Measurements from ENCODE around the gene RORC. TPM values are rescaled to one million over a fixed set of nuclear protein-coding genes. Genes with fewer than 3 reads are reported as not detected.
A peak's percentile ranks its signal among the peaks of the same experiment; 100 is the strongest.
"Not testable (repeated sequence)": the region's sequence is repeated elsewhere in the genome, so short reads cannot be mapped to it uniquely, and the experiment has no call there.

Gene RORC
- total and polyA plus RNA-seq, 2 donors from 2014 or later, result 19.1 to 34.5 TPM

- no peaks in the 10 kb centered on the region for H3K36me3 ChIP-seq (ENCODE audit: control insufficient read depth in 2 of 3, insufficient read depth in 3 of 3, low read length in 3 of 3)
- no peak for TF ChIP-seq CTCF (IDR thresholded peaks at IDR 0.05; ENCODE audit: borderline replicate concordance, extremely low read depth, insufficient read depth)
- no peaks in the 10 kb centered on the region for H3K9me3 ChIP-seq (ENCODE audit: control insufficient read depth in 2 of 3, insufficient read depth in 1 of 3, low read length in 3 of 3)
- intact Hi-C loops (cut with DNase I), result no loop called here
- no peak overlapping the region for H3K4me3 ChIP-seq (ENCODE audit: low read length in 3 of 3)
- FAIRE-seq (no peak), DNase-seq (no peak)
- no peak overlapping the region for H3K27ac ChIP-seq (ENCODE audit: low read depth in 2 of 2, low read length in 2 of 2)
- H3K4me1 ChIP-seq (ENCODE audit: control insufficient read depth in 2 of 3, insufficient read depth in 2 of 3, low read depth in 1 of 3, low read length in 3 of 3), result no peaks in the 10 kb centered on the region
- H3K9ac ChIP-seq (ENCODE audit: low read length in 3 of 3), result no peak overlapping the region
- no peaks in the 10 kb centered on the region for H3K27me3 ChIP-seq (ENCODE audit: control insufficient read depth, insufficient read depth, low read length)
Measured at GRCh38 chr1:151855933-151856332, 24.3 kb upstream of the RORC start.

GRCh38 chr1:151855516-151855915 lies 23.9 kb upstream of the RORC start:
- DNase-seq, result not testable (repeated sequence)

GRCh38 chr1:151854658-151855057 lies 23.1 kb upstream of the RORC start:
- no peaks in the 10 kb centered on the region for H3K4me1 ChIP-seq (ENCODE audit: control insufficient read depth in 2 of 3, insufficient read depth in 2 of 3, low read depth in 1 of 3, low read length in 3 of 3)
- intact Hi-C loops (cut with DNase I), result no loop called here
- no peak for TF ChIP-seq CTCF (IDR thresholded peaks at IDR 0.05; ENCODE audit: borderline replicate concordance, extremely low read depth, insufficient read depth)
- DNase-seq (peak in 1 of 5 donors; percentile 16), FAIRE-seq (no peak)
- no peak overlapping the region for H3K4me3 ChIP-seq (ENCODE audit: low read length in 3 of 3)
- H3K9ac ChIP-seq (ENCODE audit: low read length in 3 of 3), result no peak overlapping the region
- no peak overlapping the region for H3K27ac ChIP-seq (ENCODE audit: low read depth in 2 of 2, low read length in 2 of 2)
- H3K36me3 ChIP-seq (ENCODE audit: control insufficient read depth in 2 of 3, insufficient read depth in 3 of 3, low read length in 3 of 3), result no peaks in the 10 kb centered on the region
- H3K9me3 ChIP-seq (ENCODE audit: control insufficient read depth in 2 of 3, insufficient read depth in 1 of 3, low read length in 3 of 3), result no peaks in the 10 kb centered on the region
- H3K27me3 ChIP-seq (ENCODE audit: control insufficient read depth, insufficient read depth, low read length), result no peaks in the 10 kb centered on the region

More at GRCh38 chr1:151855516-151855915, 23.9 kb upstream of the RORC start:
- H3K9me3 ChIP-seq (ENCODE audit: control insufficient read depth in 2 of 3, insufficient read depth in 1 of 3, low read length in 3 of 3); H3K36me3 ChIP-seq (ENCODE audit: control insufficient read depth in 2 of 3, insufficient read depth in 3 of 3, low read length in 3 of 3); intact Hi-C loops (cut with DNase I); H3K4me3 ChIP-seq (ENCODE audit: low read length in 3 of 3); H3K4me1 ChIP-seq (ENCODE audit: control insufficient read depth in 2 of 3, insufficient read depth in 2 of 3, low read depth in 1 of 3, low read length in 3 of 3); H3K9ac ChIP-seq (ENCODE audit: low read length in 3 of 3); H3K27me3 ChIP-seq (ENCODE audit: control insufficient read depth, insufficient read depth, low read length); H3K27ac ChIP-seq (ENCODE audit: low read depth in 2 of 2, low read length in 2 of 2); FAIRE-seq: not testable (repeated sequence)

GRCh38 chr1:151853411-151853943 lies 21.9 kb upstream of the RORC start, which contains the start of gene THEM5:
TSS of gene THEM5 (minus strand) at chr1:151853712. CDS start at chr1:151853565, 147 bp downstream.
- H3K9ac ChIP-seq (ENCODE audit: low read length in 3 of 3), result no peak within 1 kb of the TSS
- no peaks in the 10 kb centered on the region for H3K4me1 ChIP-seq (ENCODE audit: control insufficient read depth in 2 of 3, insufficient read depth in 2 of 3, low read depth in 1 of 3, low read length in 3 of 3)
- H3K9me3 ChIP-seq (ENCODE audit: control insufficient read depth in 2 of 3, insufficient read depth in 1 of 3, low read length in 3 of 3), result no peaks in the 10 kb centered on the region
- intact Hi-C loops (cut with DNase I), result no loop called here
- no peak within 1 kb of the TSS for H3K27ac ChIP-seq (ENCODE audit: low read depth in 2 of 2, low read length in 2 of 2)
- FAIRE-seq (no peak), DNase-seq (peak in 1 of 5 donors; percentile 25)
- no peaks in the 10 kb centered on the region for H3K36me3 ChIP-seq (ENCODE audit: control insufficient read depth in 2 of 3, insufficient read depth in 3 of 3, low read length in 3 of 3)
- no peak for TF ChIP-seq CTCF (IDR thresholded peaks at IDR 0.05; ENCODE audit: borderline replicate concordance, extremely low read depth, insufficient read depth)
- no peaks in the 10 kb centered on the region for H3K27me3 ChIP-seq (ENCODE audit: control insufficient read depth, insufficient read depth, low read length)
- no peak within 1 kb of the TSS for H3K4me3 ChIP-seq (ENCODE audit: low read length in 3 of 3)
